Islet precursor cell (in vitro differentiated cells): ENCODE data around the gene TRIO.

Experiments used
- DNase-seq: peaks from one replicate; pipeline ENCODE4 v3.0.0-alpha.2; 2018

TRIO gene

GRCh38 chr5:14402424-14402823 is 259.3 kb downstream of the TRIO start:
- no peak for DNase-seq

- DNase-seq, result no peak
Observed at GRCh38 chr5:14404780-14405179, 261.6 kb downstream of the TRIO start.

GRCh38 chr5:14405267-14405666 is 262.1 kb downstream of the TRIO start:
- peak; percentile 73 for DNase-seq

GRCh38 chr5:14405706-14406553 is 262.8 kb downstream of the TRIO start:
- no peak for DNase-seq

- peak; percentile 73 for DNase-seq
Observed at GRCh38 chr5:14406554-14406849, 263.4 kb downstream of the TRIO start.

- DNase-seq, result no peak
Observed at GRCh38 chr5:14407051-14407450, 263.9 kb downstream of the TRIO start.

GRCh38 chr5:14407746-14408175 is 264.6 kb downstream of the TRIO start:
- DNase-seq, result no peak

- DNase-seq, result no peak
Observed at GRCh38 chr5:14408969-14409586, 265.9 kb downstream of the TRIO start.

GRCh38 chr5:14410068-14410393 is 266.9 kb downstream of the TRIO start:
- DNase-seq, result no peak

GRCh38 chr5:14410394-14411201 is 267.5 kb downstream of the TRIO start:
- DNase-seq, result no peak

GRCh38 chr5:14411216-14411615 is 268.1 kb downstream of the TRIO start:
- DNase-seq, result no peak

GRCh38 chr5:14413331-14413750 is 270.2 kb downstream of the TRIO start:
- no peak for DNase-seq

- DNase-seq, result no peak
Observed at GRCh38 chr5:14414007-14414406, 270.9 kb downstream of the TRIO start.

- DNase-seq, result no peak
Observed at GRCh38 chr5:14414656-14415023, 271.5 kb downstream of the TRIO start.

GRCh38 chr5:14415024-14415697 is 272.0 kb downstream of the TRIO start:
- no peak for DNase-seq

- DNase-seq, result no peak
Observed at GRCh38 chr5:14415698-14416074, 272.5 kb downstream of the TRIO start.

- DNase-seq, result peak; percentile 71
Observed at GRCh38 chr5:14416621-14417275, 273.6 kb downstream of the TRIO start.

GRCh38 chr5:14417276-14417730 is 274.2 kb downstream of the TRIO start:
- DNase-seq, result peak; percentile 91

- peak; percentile 63 for DNase-seq
Observed at GRCh38 chr5:14417792-14418765, 274.9 kb downstream of the TRIO start.

GRCh38 chr5:14419686-14420085 is 276.5 kb downstream of the TRIO start:
- no peak for DNase-seq

- DNase-seq, result no peak
Observed at GRCh38 chr5:14420101-14420811, 277.1 kb downstream of the TRIO start.
